GM23338 (cell line): ENCODE results near the gene SYNPO2L. TPM values are rescaled to one million over a fixed set of nuclear protein-coding genes. Genes with fewer than 3 reads are reported as not detected.

Experiments used
- ATAC-seq: fragments of 200-7000 bp; cut with Tn5 transposase; 3 replicates; pipeline ENCODE4 v1.9.1; 2020
- DNase-seq: peaks from one replicate; pipeline ENCODE4 v3.0.0-alpha.2; 2015; ENCODE audit warnings: low spot score
- H2AFZ ChIP-seq: fragments of 200-600 bp; sonication (generic); 2 replicates; pipeline ENCODE4 v1.8.0; 2016; ENCODE audit warnings: antibody characterized with exemption, mild to moderate bottlenecking, moderate library complexity
- H3F3A ChIP-seq: fragments of 200-600 bp; sonication (generic); replicated peaks from 2 replicates; pipeline ENCODE4 v1.8.0; 2017; ENCODE audit warnings: antibody characterized with exemption, mixed run types, low read depth
- H3K27ac ChIP-seq: fragments of 200-600 bp; sonication (generic); 2 replicates; pipeline ENCODE4 v1.6.1; 2016; ENCODE audit warnings: low read depth
- H3K27me3 ChIP-seq: fragments of 200-600 bp; sonication (generic); 2 replicates; pipeline ENCODE4 v1.8.0; 2016; ENCODE audit warnings: mild to moderate bottlenecking, mixed run types, moderate library complexity; ENCODE audit not compliant: insufficient read depth
- H3K36me3 ChIP-seq: fragments of 200-600 bp; sonication (generic); 2 replicates; pipeline ENCODE4 v1.8.0; 2016; ENCODE audit warnings: mild to moderate bottlenecking; ENCODE audit not compliant: insufficient read depth
- H3K4me1 ChIP-seq: fragments of 200-600 bp; sonication (generic); 2 replicates; pipeline ENCODE4 v1.8.0; 2016; ENCODE audit warnings: mild to moderate bottlenecking, moderate library complexity; ENCODE audit not compliant: insufficient read depth
- H3K4me2 ChIP-seq: fragments of 200-600 bp; sonication (generic); 2 replicates; pipeline ENCODE4 v1.7.1; 2017; ENCODE audit warnings: mixed run types
- H3K4me3 ChIP-seq: fragments of 200-600 bp; sonication (generic); 2 replicates; pipeline ENCODE4 v1.6.1; 2016; ENCODE audit warnings: mixed run types
- H3K79me2 ChIP-seq: fragments of 200-600 bp; sonication (generic); replicated peaks from 2 replicates; pipeline ENCODE4 v1.8.0; 2017; ENCODE audit warnings: mild to moderate bottlenecking; ENCODE audit not compliant: insufficient read depth
- H3K9me2 ChIP-seq: fragments of 200-600 bp; sonication (generic); 2 replicates; pipeline ENCODE4 v1.8.0; 2017; ENCODE audit not compliant: insufficient read depth
- H4K20me1 ChIP-seq: fragments of 200-600 bp; sonication (generic); replicated peaks from 2 replicates; pipeline ENCODE4 v1.8.0; 2017; ENCODE audit warnings: mild to moderate bottlenecking; ENCODE audit not compliant: insufficient read depth
- H3K27ac Mint-ChIP-seq: 2 replicates; pipeline ENCODE4 v1.8.0; 2020; ENCODE audit warnings: inconsistent platforms, mild to moderate bottlenecking, moderate library complexity, mixed read lengths
- H3K27me3 Mint-ChIP-seq: 3 replicates; pipeline ENCODE4 v1.8.0; 2022; ENCODE audit warnings: low read depth, mild to moderate bottlenecking, moderate library complexity, mixed read lengths, inconsistent platforms; ENCODE audit not compliant: insufficient read depth, poor library complexity
- H3K36me3 Mint-ChIP-seq: 3 replicates; pipeline ENCODE4 v1.8.0; 2021; ENCODE audit warnings: low read depth, mild to moderate bottlenecking, inconsistent platforms, moderate library complexity, mixed read lengths
- H3K4me1 Mint-ChIP-seq: 3 replicates; pipeline ENCODE4 v1.8.0; 2020; ENCODE audit warnings: mild to moderate bottlenecking, inconsistent platforms, mixed read lengths
- H3K4me3 Mint-ChIP-seq: 3 replicates; pipeline ENCODE4 v1.8.0; 2021; ENCODE audit warnings: moderate library complexity, mild to moderate bottlenecking, inconsistent platforms, mixed read lengths
- H3K9me3 Mint-ChIP-seq: 3 replicates; pipeline ENCODE4 v1.8.0; 2020; ENCODE audit warnings: moderate library complexity, mild to moderate bottlenecking, inconsistent platforms, mixed read lengths
- ZNF462 ChIP-seq: fragments of 250-450 bp; sonication (Bioruptor Pico); IDR thresholded peaks from 2 replicates; pipeline ENCODE4 v1.5.0; 2020; ENCODE audit warnings: mild to moderate bottlenecking, moderate library complexity
- polyA plus RNA-seq: library from polyadenylated mRNA; unstranded; fragments of >200 nt; fragmentation: Nextera tagmentation; extraction: Ambion mirVana; gene quantifications from 2 replicates; pipeline ENCODE4 v1.2.1, GENCODE V29; 2016
- total RNA-seq: library from RNA; depleted of rRNA; stranded (reverse); fragments of >200 nt; shearing (Covaris generic); gene quantifications from 2 replicates; pipeline ENCODE4 v1.2.3, GENCODE V29; 2014

Gene SYNPO2L
- total and polyA plus RNA-seq, 2 experiments from 2014 or later: 0.57 TPM; not detected in 1

GRCh38 chr10:73655257-73655989, 406 bp downstream of the SYNPO2L start:
- no peak for ATAC-seq

More at GRCh38 chr10:73655257-73655989, 406 bp downstream of the SYNPO2L start:
- no peak for DNase-seq
- no peaks in the 10 kb centered on the region for H3K4me1 Mint-ChIP-seq
- H3K27ac Mint-ChIP-seq: no peak overlapping the region
- H3K4me3 Mint-ChIP-seq: no peak overlapping the region
- TF ChIP-seq ZNF462 (CRISPR knock-in tag): no peak
- no peaks in the 10 kb centered on the region for H3K4me1 ChIP-seq
- H3K9me3 Mint-ChIP-seq: no peaks in the 10 kb centered on the region
- no peak overlapping the region for H2AFZ ChIP-seq
- no peaks in the 10 kb centered on the region; the same call in 1 of the 2 replicates for H4K20me1 ChIP-seq
- H3K27me3 Mint-ChIP-seq: peaks cover 2% of the 10 kb centered on the region
- no peaks in the 10 kb centered on the region for H3K79me2 ChIP-seq
- H3K4me3 ChIP-seq: no peak overlapping the region
- no peak overlapping the region for H3K4me2 ChIP-seq
- no peak overlapping the region for H3K27ac ChIP-seq
- no peaks in the 10 kb centered on the region for H3K27me3 ChIP-seq
- H3F3A ChIP-seq: no peaks in the 10 kb centered on the region
- H3K9me2 ChIP-seq: no peaks in the 10 kb centered on the region
- no peaks in the 10 kb centered on the region for H3K36me3 ChIP-seq
- H3K36me3 Mint-ChIP-seq: no peaks in the 10 kb centered on the region
